Activated CD8-positive, alpha-beta memory T cell treated with anti-CD3 and anti-CD28 coated beads, Interleukin-2, amount 50 U/mL, for 48 hours (primary cell): ENCODE measurements around the gene FGF14.

Source experiments
- DNase-seq: peaks from one replicate; pipeline ENCODE4 v3.0.0-alpha.2; 2020

FGF14 gene

GRCh38 chr13:102401766-102402165, at the start of gene FGF14:
Gene FGF14 (minus strand): TSS chr13:102402048.
- no peak for DNase-seq

DNA sequence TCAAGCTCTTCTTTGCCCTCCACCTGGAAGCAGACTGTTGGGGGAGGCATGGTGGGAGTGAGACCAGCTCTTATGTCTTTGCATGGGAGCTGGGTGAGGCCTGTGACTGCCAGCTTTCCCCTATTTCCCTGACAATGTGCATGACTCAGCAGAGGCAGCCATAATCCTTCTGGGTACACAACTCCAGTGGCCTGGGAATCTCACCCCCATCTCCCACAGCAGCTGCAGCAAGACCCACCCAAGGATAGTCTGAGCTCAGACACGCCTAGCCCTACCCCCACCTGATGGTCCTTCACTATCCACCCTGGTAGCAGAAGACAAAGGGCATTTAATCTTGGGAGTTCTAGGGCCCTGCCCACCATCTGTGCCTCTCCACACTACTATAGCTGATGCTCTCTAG, 41.4 kb upstream of the FGF14 start:
- DNase-seq: no peak

DNA sequence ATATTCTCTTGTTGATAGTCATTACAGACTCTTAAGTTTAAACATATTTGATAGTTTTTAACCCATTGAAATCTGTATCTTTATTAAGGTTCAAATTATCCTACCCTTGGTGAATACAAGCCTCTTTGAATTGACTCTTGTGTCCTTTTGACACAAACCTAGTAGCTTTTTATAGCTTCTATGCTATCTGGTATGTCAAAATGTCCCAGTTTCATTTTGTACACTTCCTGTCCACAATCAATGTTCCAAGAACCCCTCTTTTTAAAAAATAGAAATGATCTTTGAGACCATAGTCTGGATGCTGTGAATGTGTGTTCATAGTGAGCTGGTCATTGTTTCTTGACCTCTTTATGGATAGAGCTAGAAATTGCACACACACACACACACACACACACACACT, 39.2 kb upstream of the FGF14 start:
- DNase-seq: no peak

GRCh38 chr13:102440259-102440936, 38.5 kb upstream of the FGF14 start:
- DNase-seq: no peak

GRCh38 chr13:102422690-102423089, 20.8 kb upstream of the FGF14 start:
- no peak for DNase-seq

- DNase-seq: no peak
Measured at GRCh38 chr13:102405499-102406100, 3.8 kb upstream of the FGF14 start.

DNA sequence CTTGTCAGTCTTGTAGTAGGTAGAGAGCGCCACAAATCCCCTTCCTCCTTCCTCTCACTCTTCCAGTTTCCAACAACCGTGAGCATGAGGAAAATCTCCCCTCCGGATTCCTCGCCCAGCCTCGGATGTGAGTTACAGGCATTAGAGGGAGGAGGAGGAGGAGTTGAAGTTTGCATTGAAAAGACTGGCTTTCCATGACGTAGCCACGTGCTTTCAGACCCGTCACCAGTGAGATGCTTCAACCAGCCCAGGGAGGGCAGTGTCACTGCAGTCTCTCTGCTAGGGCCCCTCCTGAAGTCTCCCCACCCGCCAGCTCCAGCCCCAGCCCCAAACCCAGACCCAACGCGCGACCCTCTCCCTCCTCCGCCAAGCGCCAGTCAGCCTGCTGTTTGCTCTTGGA, 442 bp upstream of the FGF14 start:
- DNase-seq: peak; percentile 57

DNA sequence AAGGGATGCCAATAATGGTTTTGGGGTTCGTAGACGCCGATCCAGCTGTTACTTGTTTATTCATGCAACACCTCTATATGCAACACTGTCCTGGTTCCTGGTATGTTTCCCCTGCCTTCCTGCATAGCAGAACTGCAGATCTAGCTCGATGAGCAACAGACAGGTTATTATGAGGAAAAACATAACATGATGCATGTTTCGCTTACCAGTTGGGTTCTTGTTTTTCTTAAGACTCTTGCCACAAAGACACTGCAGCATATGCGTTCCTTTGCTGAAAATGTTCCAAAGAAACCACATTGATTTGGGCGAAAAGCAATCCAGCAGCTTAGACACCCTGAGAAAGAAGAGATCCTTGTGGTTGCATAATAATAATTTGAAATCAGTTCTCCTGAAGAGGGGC, 583 bp downstream of the FGF14 start:
- DNase-seq: no peak

DNA sequence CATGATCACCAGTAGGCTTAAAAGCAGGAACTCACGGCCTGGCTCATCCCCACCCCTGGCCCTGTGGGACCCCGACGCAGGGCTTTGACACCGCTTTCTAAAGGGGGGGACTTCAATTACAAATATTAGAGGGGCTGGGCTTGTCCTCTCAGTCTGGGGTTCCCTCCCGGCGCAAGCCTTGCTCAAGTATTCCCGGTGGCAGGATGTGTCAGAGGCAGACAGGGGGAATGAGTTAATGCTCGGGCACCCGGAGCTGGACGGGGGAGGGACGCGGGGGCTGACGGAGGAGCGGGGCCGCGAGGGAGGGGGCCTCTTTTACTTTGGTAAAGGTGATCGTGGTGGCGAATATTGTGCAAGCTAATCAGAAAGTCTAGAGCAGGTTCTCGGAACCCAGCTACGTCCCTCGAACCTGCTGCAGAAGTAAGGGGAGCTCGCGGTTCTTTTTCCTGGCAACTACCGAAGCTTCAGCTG, 1.1 kb downstream of the FGF14 start:
- no peak for DNase-seq

DNA sequence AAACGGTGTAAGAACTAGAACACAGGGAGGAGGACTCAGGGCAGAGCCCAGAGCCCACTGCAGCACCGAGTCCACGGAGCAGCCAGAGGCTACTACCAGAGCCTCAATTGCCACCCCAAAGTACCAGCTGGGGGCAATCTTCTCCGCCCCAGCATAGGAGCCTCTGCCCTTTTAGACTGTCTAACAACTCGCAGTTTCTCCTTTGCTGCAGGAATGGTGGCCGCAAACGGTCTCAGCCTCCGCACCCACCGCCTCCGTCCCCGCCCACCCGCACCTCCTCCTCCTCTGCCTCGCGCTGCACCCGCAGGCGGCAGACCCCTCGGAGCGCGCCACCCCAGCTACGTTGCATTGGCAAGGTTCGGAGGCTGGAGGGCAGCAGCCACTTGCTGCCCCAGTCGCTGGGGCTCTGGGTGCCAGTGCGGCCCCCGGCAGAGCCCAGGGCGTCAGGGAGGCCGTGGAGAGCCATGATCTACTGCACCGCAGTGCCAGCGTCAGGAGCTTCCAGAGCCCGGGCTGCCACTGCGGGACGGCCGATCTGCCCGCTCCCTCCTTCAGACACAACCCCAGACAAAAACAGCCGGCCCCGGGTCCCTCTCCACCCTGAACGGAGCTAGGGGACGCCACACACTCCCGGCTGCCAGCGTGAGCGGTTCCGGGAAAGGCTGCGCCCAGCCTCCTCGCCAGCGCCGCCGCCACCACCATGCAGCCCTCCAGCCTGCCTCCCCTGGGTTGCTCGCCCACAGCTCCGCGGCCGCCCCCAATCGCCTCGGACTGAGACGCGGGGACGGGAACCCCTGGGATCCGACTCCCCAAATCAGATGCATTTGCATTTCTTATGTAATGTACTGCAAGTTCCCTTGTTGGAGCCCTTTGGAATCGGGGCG, 1.8 kb downstream of the FGF14 start:
- peak; percentile 60 for DNase-seq

GRCh38 chr13:102395939-102396338, 5.9 kb downstream of the FGF14 start:
- DNase-seq: no peak

- DNase-seq: no peak
Measured at GRCh38 chr13:102395174-102395573, 6.7 kb downstream of the FGF14 start.

DNA sequence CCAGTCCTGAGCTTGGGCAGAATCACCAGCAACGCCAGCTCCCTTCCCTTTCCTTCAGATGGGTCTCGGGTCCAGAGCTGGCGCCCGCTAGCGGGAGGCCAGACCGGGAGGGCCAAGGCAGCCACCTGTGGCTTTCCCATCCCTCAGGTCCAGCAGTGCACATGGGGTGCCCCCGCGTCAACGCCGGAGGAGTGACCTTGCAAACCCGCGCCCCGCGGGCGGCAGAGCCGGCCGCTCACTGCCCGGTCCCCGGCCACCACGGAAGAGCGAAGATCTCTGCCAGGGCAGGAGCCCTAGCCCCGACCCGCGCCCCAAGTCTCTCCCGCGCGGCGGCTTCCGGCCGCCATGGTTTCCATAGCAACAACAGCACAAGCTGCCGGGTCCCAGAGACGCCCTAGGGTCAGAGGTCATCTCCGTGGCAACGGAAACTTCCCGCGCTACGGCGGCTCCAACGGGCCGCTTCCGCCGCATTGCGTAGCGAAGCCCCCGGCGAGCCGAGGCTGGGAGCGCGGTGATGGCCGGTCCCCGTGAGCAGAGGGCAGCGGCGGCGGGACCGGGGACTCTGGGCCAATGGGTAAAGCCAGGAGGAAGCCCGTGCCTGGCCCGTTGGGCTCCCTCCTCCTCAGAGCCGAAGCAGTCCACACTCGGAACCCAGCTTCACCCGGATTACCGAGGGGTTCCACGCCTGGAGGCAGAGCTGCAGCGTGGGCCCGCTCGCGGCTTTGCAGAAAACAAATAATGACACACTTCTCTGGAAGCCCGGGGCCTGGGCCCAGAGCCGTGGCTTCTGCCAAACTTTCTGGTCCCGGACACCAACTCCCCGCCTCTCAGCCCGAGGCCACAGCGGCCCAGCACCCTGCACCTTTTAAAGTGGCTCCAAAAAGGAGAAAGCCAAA, 7.4 kb downstream of the FGF14 start:
- DNase-seq: peak; percentile 99

- peak; percentile 57 for DNase-seq
Measured at GRCh38 chr13:102392481-102393209, 9.2 kb downstream of the FGF14 start.

DNA sequence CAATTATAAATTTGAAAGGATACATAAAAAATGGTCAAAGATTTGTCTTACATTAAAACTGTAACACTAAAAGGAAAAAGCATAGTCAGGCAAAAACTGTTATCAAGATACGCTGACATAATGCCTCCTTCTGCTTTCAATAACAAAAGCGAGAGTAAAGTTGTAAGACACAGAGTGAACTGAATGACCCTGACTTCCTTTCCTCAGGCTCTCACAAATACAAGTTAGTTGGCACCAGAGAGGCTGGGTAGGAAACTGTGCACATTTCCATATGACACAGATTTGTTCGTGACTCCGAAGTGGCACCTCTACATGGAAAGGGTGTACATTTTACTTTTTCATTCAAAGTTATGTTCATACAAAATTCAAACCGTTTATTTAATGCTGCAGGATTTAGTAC, 15.4 kb downstream of the FGF14 start:
- no peak for DNase-seq

DNA sequence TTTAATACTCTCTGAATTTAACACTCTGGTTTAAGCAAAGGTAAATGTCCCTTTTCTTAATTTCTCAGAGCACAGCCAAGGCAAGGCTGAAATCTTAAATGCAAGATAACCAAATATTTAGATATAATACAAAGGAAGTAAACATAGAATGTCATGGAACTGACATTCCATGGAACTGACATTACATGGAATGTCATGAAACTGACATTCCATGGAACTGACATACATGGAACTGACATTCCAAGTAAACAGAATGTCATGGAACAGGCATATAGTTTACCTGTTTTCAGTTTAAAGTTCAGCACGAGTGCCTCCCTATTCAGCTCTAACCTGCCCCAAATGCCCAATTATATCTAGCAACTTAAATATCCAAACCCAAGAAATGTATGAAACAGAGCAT, 21.8 kb downstream of the FGF14 start:
- DNase-seq: no peak

DNA sequence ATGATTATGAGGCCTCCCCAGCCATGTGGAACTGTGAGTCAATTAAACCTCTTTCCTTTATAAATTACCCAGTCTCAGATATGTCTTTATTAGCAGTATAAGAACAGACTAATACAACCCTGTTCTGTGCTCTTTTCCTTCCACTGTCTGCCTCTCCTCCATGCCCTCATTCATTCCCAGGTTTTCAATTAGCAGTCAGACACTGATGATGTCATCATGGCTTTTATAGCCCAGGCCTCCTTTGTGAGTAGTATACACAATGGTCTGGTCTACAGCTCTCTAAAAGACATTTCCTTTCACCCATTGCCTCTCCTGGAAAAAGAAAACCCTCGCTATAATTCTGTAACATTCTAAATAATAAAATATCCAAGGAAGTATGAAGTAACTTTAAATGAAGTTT, 25.5 kb downstream of the FGF14 start:
- no peak for DNase-seq

DNA sequence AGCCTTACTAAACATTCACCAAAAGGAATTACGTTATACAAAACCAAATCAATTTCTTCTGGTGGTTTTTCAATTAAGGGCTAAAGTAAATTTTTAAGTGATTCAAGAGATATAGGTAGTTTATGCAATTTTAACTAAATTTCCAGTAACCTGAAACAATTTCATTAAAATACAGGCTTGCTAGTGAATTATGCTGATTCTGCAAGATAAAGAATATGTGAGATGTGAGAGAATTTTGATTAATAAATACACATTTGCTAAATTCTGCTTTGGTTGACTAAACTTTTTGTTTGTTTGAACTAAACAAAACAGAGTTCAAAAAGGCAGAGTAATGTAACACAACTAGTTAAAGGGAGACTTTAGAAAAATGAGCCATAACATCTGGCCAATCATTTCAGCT, 27.1 kb downstream of the FGF14 start:
- no peak for DNase-seq

- DNase-seq: no peak
Measured at GRCh38 chr13:102374233-102374632, 27.6 kb downstream of the FGF14 start.

GRCh38 chr13:102373221-102373620, 28.6 kb downstream of the FGF14 start:
- no peak for DNase-seq

DNA sequence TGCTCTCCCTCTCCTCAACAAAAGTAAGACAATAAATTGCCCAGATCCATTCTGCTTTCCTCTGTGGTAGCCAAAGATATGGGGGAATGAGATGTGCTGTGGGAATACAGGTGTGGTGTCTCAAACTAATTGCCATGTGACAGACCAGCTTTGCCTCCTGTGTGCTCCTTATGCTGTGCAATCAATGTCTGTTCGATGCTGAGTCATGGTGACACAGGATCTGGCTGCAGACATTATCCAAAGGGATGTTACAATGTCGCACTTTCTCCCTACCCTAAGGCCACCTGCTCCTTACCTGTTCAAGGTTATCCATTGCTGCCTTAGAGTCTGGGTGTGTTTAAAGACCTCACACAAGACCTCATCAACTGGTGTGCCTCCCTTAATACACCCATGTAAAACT, 32.5 kb downstream of the FGF14 start:
- no peak for DNase-seq

GRCh38 chr13:102367836-102368235, 34.0 kb downstream of the FGF14 start:
- no peak for DNase-seq
